ENCODE data around the gene SPRING1. TPM values are rescaled to one million over a fixed set of nuclear protein-coding genes. Genes with fewer than 3 reads are reported as not detected.

SPRING1 gene
- total and polyA plus RNA-seq, 2 of the 4 experiments (the other 2 are of a cell fraction) = 12.4 to 14.0 TPM

- H3K9me1 ChIP-seq (ENCODE audit: insufficient read depth, low read length) = peaks cover 4% of the 10 kb centered on the region; the same call in 1 of the 2 replicates
- no peak overlapping the region for H2BK20ac ChIP-seq (ENCODE audit: low read depth, low read length)
- H3K4ac ChIP-seq (ENCODE audit: low read depth, low read length) = no peak overlapping the region
- no peaks in the 10 kb centered on the region for H3K36me3 ChIP-seq (ENCODE audit: control insufficient read depth, insufficient read depth, low read length)
- H4K91ac ChIP-seq (ENCODE audit: insufficient read depth, low read depth, low read length) = no peak overlapping the region
- no peak overlapping the region for H3K18ac ChIP-seq (ENCODE audit: low read depth, low read length)
- DNase-seq (no peak), ATAC-seq (ENCODE audit: low read depth) (no peak)
- no peaks in the 10 kb centered on the region; the same call in 1 of the 2 replicates for H3K4me1 ChIP-seq (ENCODE audit: control insufficient read depth, insufficient read depth, low read length)
- no peak overlapping the region for H3K56ac ChIP-seq (ENCODE audit: extremely low read depth, insufficient read depth, low read length)
- H3K14ac ChIP-seq (replicated peaks; ENCODE audit: low read depth, low read length) = no peak overlapping the region
- no peak overlapping the region for H3K23ac ChIP-seq (ENCODE audit: low read depth, low read length)
- BruUV-seq (replicated peaks) = no TSS peak
- H3K27ac ChIP-seq (ENCODE audit: insufficient read depth, low read length) = no peak overlapping the region
- H3K4me3 ChIP-seq (ENCODE audit: insufficient read depth, low read depth, low read length) = no peak overlapping the region
- H2BK15ac ChIP-seq (ENCODE audit: low read depth, low read length) = no peak overlapping the region
- H2AK9ac ChIP-seq (replicated peaks; ENCODE audit: low read depth, low read length, poor library complexity) = no peak overlapping the region
- POLR2A ChIA-PET (ENCODE audit: unreplicated experiment) = no interaction called here
- no CpG with 5 or more reads among the region's 8 CpGs for WGBS, 2 experiments (ENCODE audit: extremely low coverage in 2 of 2, insufficient read length in 1 of 2)
- dilution Hi-C loops (cut with HindIII; ENCODE audit: low sequenced_read_pairs, unreplicated experiment) (no loop called here), intact Hi-C loops (cut with micrococcal nuclease) (no loop called here), in situ Hi-C loops (cut with MboI; ENCODE audit: low sequenced_read_pairs) (loop anchor here (10.0 kb wide), 1 partner anchor 703 kb away; no protein-coding TSS in a partner anchor)
- no peak overlapping the region for H4K5ac ChIP-seq (ENCODE audit: low read depth, low read length)
- H2AK5ac ChIP-seq (ENCODE audit: low read depth, low read length) = no peak overlapping the region
- H3K27me3 ChIP-seq (ENCODE audit: control insufficient read depth, insufficient read depth, low read length) = peaks cover 37% of the 10 kb centered on the region
- no peak overlapping the region for H3K4me2 ChIP-seq (ENCODE audit: low read depth, low read length)
- no peaks in the 10 kb centered on the region for H4K20me1 ChIP-seq (ENCODE audit: insufficient read depth, low read length)
- no peaks in the 10 kb centered on the region for H3K79me1 ChIP-seq (ENCODE audit: low read depth in 1 of 2, low read length in 2 of 2)
- H2BK5ac ChIP-seq (ENCODE audit: low read depth, low read length, poor library complexity, severe bottlenecking) = no peak overlapping the region
- no peak overlapping the region for H3K9ac ChIP-seq (ENCODE audit: low read depth, low read length)
- CTCF ChIA-PET = interaction anchor here (1.1 to 2.3 kb wide), 2 partner anchors 11 to 700 kb away, joined by 3 to 5 read pairs; no protein-coding TSS in a partner anchor
- H3K9me3 ChIP-seq (ENCODE audit: control insufficient read depth, insufficient read depth, low read length) = no peaks in the 10 kb centered on the region
- no peak overlapping the region for H2BK120ac ChIP-seq (ENCODE audit: low read depth, low read length)
- TF ChIP-seq POLR2A (IDR thresholded peaks at IDR 0.05; ENCODE audit: low read depth, low read length) (no peak), CEBPB (IDR thresholded peaks at IDR 0.05; ENCODE audit: low read depth, low read length) (no peak), NFE2L2 (IDR thresholded peaks at IDR 0.05; ENCODE audit: low read depth, low read length) (no peak), RCOR1 (IDR thresholded peaks at IDR 0.05; ENCODE audit: insufficient replicate concordance, low read length) (no peak), CTCF (conservative IDR thresholded peaks at IDR 0.05; ENCODE audit: low read depth, low read length) (no peak), BHLHE40 (IDR thresholded peaks at IDR 0.05; ENCODE audit: low read depth, low read length) (no peak), RAD21 (IDR thresholded peaks at IDR 0.05; ENCODE audit: low read length) (no peak), ELK1 (IDR thresholded peaks at IDR 0.05; ENCODE audit: borderline replicate concordance, low read depth, low read length) (no peak), MAFK (IDR thresholded peaks at IDR 0.05; ENCODE audit: low read depth, low read length) (no peak), MXI1 (IDR thresholded peaks at IDR 0.05; ENCODE audit: borderline replicate concordance, low read depth, low read length) (no peak), CHD1 (IDR thresholded peaks at IDR 0.05; ENCODE audit: low read depth, low read length) (no peak), SMC3 (IDR thresholded peaks at IDR 0.05; ENCODE audit: low read depth, low read length) (no peak), USF2 (IDR thresholded peaks at IDR 0.05; ENCODE audit: low read depth, low read length) (no peak), FOS (IDR thresholded peaks at IDR 0.05; ENCODE audit: low read depth, low read length) (no peak), MAZ (IDR thresholded peaks at IDR 0.05; ENCODE audit: borderline replicate concordance, low read depth, low read length) (no peak)
- H4K8ac ChIP-seq (ENCODE audit: low read depth in 2 of 2, low read length in 2 of 2) = no peak overlapping the region
- H2AFZ ChIP-seq (replicated peaks; ENCODE audit: low read length, poor library complexity) = no peak overlapping the region
Observed at GRCh38 chr12:116698116-116698515, 39.8 kb downstream of the SPRING1 start.
